HepG2 (cell line): ENCODE results near the gene ADSS1. TPM values are rescaled to one million over a fixed set of nuclear protein-coding genes. Genes with fewer than 3 reads are reported as not detected.

ENCODE experiments used
- ARNT2 ChIP-seq: sonication (generic); formaldehyde crosslinking; IDR thresholded peaks from 2 replicates; pipeline ENCODE4 v1.8.0; 2022; ENCODE audit warnings: mild to moderate bottlenecking, low read depth, missing genetic modification reagents, moderate library complexity
- HES4 ChIP-seq: sonication (generic); formaldehyde crosslinking; IDR thresholded peaks from 2 replicates; pipeline ENCODE4 v1.9.0; 2021; ENCODE audit warnings: mild to moderate bottlenecking, missing genetic modification reagents, borderline replicate concordance
- HNF4A ChIP-seq: sonication (generic); formaldehyde crosslinking; IDR thresholded peaks from 2 replicates; pipeline ENCODE4 v1.4.0; 2020; ENCODE audit warnings: missing genetic modification reagents
- MYC ChIP-seq: sonication (generic); formaldehyde crosslinking; IDR thresholded peaks from 2 replicates; pipeline ENCODE4 v1.9.0; 2021; ENCODE audit warnings: missing genetic modification reagents, borderline replicate concordance
- NR1H2 ChIP-seq: sonication (generic); formaldehyde crosslinking; IDR thresholded peaks from 2 replicates; pipeline ENCODE4 v1.8.1; 2022; ENCODE audit warnings: low read depth, missing genetic modification reagents, borderline replicate concordance
- PHF5A ChIP-seq: IDR thresholded peaks from one replicate; pipeline ENCODE4 v1.6.1; 2018; ENCODE audit warnings: low read depth, missing genetic modification reagents; ENCODE audit not compliant: unreplicated experiment
- TCF7L2 ChIP-seq: IDR thresholded peaks from 2 replicates; pipeline ENCODE4 v1.6.1; 2011; ENCODE audit warnings: mild to moderate bottlenecking, low read depth, low read length, moderate library complexity
- YEATS4 ChIP-seq: sonication (generic); formaldehyde crosslinking; IDR thresholded peaks from 2 replicates; pipeline ENCODE4 v1.4.0; 2020; ENCODE audit warnings: missing genetic modification reagents, borderline replicate concordance
- ZBTB14 ChIP-seq: sonication (generic); formaldehyde crosslinking; IDR thresholded peaks from 2 replicates; pipeline ENCODE4 v1.4.0; 2020; ENCODE audit warnings: missing genetic modification reagents
- ZBTB34 ChIP-seq: sonication (generic); formaldehyde crosslinking; IDR thresholded peaks from 2 replicates; pipeline ENCODE4 v1.8.0; 2022; ENCODE audit warnings: mild to moderate bottlenecking, missing genetic modification reagents
- ZNF441 ChIP-seq: sonication (generic); formaldehyde crosslinking; IDR thresholded peaks from 2 replicates; pipeline ENCODE4 v1.7.0; 2021; ENCODE audit warnings: missing genetic modification reagents, borderline replicate concordance
- ZNF564 ChIP-seq: sonication (generic); formaldehyde crosslinking; IDR thresholded peaks from 2 replicates; pipeline ENCODE4 v1.8.1; 2023; ENCODE audit warnings: mild to moderate bottlenecking, missing genetic modification reagents
- ZNF749 ChIP-seq: sonication (generic); formaldehyde crosslinking; IDR thresholded peaks from 2 replicates; pipeline ENCODE4 v1.8.0; 2022; ENCODE audit warnings: mild to moderate bottlenecking, missing genetic modification reagents, moderate library complexity, borderline replicate concordance
- ZNF773 ChIP-seq: sonication (generic); formaldehyde crosslinking; IDR thresholded peaks from 2 replicates; pipeline ENCODE4 v1.4.0; 2020; ENCODE audit warnings: missing genetic modification reagents, borderline replicate concordance
- polyA plus RNA-seq, 8 experiments: library from polyadenylated mRNA; depleted of rRNA in 3 of 8; stranded (reverse) in 7 of 8; unstranded in 1 of 8; fragments of >200 nt; fragmentation: Illumina TruSeq in 4 of 8; extraction: Trizol in 4 of 8; gene quantifications; 2 replicates each; pipeline versions ENCODE4 v1.2.1 to v1.2.3, GENCODE V29; 2011 to 2016; ENCODE audit warnings: low read depth in 4 of 8, missing spikeins in 1 of 8, mixed read lengths in 1 of 8; ENCODE audit not compliant: insufficient read depth in 1 of 8
- total RNA-seq, 5 experiments: library from RNA; depleted of rRNA; stranded (reverse); fragments of >200 nt; fragmentation: Illumina TruSeq; extraction: Trizol; gene quantifications; 2 replicates each; pipeline ENCODE4 v1.2.3, GENCODE V29; 2016; ENCODE audit warnings: low read depth in 1 of 5
- TF ChIP-seq, protein P1 (sequence below): sonication (generic); formaldehyde crosslinking; IDR thresholded peaks from 2 replicates; pipeline ENCODE4 v1.4.0; 2020; ENCODE audit warnings: missing genetic modification reagents, borderline replicate concordance
- TF ChIP-seq, protein P2 (sequence below): sonication (generic); formaldehyde crosslinking; IDR thresholded peaks from 2 replicates; pipeline ENCODE4 v1.4.0; 2020; ENCODE audit warnings: missing genetic modification reagents, borderline replicate concordance
- TF ChIP-seq, protein P3 (sequence below): sonication (generic); formaldehyde crosslinking; IDR thresholded peaks from 2 replicates; pipeline ENCODE4 v1.4.0; 2020; ENCODE audit warnings: missing genetic modification reagents

ADSS1 gene
- total and polyA plus RNA-seq, 2 of the 13 experiments (the other 11 are each of a cell fraction or from before 2014, with no cell fraction given), result 1.0 to 36.7 TPM

- TF ChIP-seq, protein P1, sequence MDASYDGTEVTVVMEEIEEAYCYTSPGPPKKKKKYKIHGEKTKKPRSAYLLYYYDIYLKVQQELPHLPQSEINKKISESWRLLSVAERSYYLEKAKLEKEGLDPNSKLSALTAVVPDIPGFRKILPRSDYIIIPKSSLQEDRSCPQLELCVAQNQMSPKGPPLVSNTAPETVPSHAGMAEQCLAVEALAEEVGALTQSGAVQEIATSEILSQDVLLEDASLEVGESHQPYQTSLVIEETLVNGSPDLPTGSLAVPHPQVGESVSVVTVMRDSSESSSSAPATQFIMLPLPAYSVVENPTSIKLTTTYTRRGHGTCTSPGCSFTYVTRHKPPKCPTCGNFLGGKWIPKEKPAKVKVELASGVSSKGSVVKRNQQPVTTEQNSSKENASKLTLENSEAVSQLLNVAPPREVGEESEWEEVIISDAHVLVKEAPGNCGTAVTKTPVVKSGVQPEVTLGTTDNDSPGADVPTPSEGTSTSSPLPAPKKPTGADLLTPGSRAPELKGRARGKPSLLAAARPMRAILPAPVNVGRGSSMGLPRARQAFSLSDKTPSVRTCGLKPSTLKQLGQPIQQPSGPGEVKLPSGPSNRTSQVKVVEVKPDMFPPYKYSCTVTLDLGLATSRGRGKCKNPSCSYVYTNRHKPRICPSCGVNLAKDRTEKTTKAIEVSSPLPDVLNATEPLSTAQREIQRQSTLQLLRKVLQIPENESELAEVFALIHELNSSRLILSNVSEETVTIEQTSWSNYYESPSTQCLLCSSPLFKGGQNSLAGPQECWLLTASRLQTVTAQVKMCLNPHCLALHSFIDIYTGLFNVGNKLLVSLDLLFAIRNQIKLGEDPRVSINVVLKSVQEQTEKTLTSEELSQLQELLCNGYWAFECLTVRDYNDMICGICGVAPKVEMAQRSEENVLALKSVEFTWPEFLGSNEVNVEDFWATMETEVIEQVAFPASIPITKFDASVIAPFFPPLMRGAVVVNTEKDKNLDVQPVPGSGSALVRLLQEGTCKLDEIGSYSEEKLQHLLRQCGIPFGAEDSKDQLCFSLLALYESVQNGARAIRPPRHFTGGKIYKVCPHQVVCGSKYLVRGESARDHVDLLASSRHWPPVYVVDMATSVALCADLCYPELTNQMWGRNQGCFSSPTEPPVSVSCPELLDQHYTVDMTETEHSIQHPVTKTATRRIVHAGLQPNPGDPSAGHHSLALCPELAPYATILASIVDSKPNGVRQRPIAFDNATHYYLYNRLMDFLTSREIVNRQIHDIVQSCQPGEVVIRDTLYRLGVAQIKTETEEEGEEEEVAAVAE (CRISPR knock-in tag), result no peak
- peak; percentile 43 for TF ChIP-seq PHF5A (CRISPR knock-in tag)
- TF ChIP-seq MYC, result peak; percentile 74
- no peak; the same call in 1 of the 2 replicates for TF ChIP-seq NR1H2 (CRISPR knock-in tag)
- no peak for TF ChIP-seq ZNF441 (CRISPR knock-in tag)
- peak; percentile 87 for TF ChIP-seq ARNT2 (CRISPR knock-in tag)
- TF ChIP-seq TCF7L2, result no peak
- peak; percentile 52 for TF ChIP-seq HNF4A (CRISPR knock-in tag)
- TF ChIP-seq, protein P2, sequence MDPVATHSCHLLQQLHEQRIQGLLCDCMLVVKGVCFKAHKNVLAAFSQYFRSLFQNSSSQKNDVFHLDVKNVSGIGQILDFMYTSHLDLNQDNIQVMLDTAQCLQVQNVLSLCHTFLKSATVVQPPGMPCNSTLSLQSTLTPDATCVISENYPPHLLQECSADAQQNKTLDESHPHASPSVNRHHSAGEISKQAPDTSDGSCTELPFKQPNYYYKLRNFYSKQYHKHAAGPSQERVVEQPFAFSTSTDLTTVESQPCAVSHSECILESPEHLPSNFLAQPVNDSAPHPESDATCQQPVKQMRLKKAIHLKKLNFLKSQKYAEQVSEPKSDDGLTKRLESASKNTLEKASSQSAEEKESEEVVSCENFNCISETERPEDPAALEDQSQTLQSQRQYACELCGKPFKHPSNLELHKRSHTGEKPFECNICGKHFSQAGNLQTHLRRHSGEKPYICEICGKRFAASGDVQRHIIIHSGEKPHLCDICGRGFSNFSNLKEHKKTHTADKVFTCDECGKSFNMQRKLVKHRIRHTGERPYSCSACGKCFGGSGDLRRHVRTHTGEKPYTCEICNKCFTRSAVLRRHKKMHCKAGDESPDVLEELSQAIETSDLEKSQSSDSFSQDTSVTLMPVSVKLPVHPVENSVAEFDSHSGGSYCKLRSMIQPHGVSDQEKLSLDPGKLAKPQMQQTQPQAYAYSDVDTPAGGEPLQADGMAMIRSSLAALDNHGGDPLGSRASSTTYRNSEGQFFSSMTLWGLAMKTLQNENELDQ, result no peak
- no peak; the same call in 1 of the 2 replicates for TF ChIP-seq ZBTB14 (CRISPR knock-in tag)
- TF ChIP-seq ZNF564 (CRISPR knock-in tag), result peak; percentile 87
- TF ChIP-seq HES4, result peak; percentile 12; the same call in 1 of the 2 replicates
- no peak; the same call in 1 of the 2 replicates for TF ChIP-seq ZBTB34 (CRISPR knock-in tag)
- TF ChIP-seq ZNF773 (CRISPR knock-in tag), result no peak
- TF ChIP-seq, protein P3, sequence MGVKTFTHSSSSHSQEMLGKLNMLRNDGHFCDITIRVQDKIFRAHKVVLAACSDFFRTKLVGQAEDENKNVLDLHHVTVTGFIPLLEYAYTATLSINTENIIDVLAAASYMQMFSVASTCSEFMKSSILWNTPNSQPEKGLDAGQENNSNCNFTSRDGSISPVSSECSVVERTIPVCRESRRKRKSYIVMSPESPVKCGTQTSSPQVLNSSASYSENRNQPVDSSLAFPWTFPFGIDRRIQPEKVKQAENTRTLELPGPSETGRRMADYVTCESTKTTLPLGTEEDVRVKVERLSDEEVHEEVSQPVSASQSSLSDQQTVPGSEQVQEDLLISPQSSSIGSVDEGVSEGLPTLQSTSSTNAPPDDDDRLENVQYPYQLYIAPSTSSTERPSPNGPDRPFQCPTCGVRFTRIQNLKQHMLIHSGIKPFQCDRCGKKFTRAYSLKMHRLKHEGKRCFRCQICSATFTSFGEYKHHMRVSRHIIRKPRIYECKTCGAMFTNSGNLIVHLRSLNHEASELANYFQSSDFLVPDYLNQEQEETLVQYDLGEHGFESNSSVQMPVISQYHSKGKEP (CRISPR knock-in tag), result no peak
- peak; percentile 86 for TF ChIP-seq YEATS4 (CRISPR knock-in tag)
- peak; percentile 83; the same call in 1 of the 2 replicates for TF ChIP-seq ZNF749 (CRISPR knock-in tag)
Observed at GRCh38 chr14:104752735-104753527, 28.9 kb downstream of the ADSS1 start, which contains the start of gene SIVA1 (continued).
